Limb (tissue), 2 donors: ENCODE results near the gene NRM.
"Not testable (repeated sequence)": the region's sequence is repeated elsewhere in the genome, so short reads cannot be mapped to it uniquely, and the experiment has no call there.

Source experiments
- DNase-seq, 2 donors: peaks; one replicate each; pipeline ENCODE4 v3.0.0-alpha.2; 2016; ENCODE audit errors: extremely low spot score in 2 of 2

NRM gene

DNA sequence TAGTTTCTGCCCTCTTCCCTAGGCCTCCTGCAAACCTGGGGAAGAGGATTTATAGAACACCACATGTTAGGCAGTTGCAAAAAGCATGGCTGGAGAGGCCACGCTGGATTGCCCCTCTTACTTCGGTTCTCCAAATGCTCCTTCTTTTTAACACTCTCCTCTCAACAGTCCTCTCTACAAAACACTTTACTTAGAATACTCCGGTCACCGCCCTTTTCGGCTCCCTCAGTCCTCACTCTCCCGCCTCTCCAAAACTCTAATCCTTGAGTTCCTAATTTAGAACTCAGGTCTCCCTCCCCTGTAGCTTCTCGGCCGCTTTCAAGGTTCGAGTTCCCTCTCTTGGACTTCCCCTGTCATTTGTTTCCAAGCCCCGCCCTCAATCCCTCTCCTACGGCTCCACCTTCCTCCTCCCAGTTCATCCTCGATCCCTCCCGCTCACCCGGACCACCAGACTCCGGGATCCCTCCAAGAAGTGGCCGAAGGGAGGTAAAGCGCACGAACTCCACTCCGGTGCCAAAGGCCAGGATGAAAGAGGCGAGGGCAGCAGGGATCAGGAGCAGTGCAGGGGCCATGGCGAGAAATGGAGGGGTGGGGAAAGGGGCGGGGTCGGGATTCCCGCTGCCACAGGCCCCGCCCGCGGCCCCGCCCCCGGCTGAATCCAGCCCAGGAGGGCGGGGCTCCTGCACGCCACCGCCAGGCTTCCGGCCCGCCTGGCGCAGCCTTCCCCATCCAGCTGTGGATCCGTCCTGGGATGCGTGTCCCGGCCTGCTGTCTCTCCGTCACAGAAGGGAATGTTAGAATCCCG lies at the start of gene NRM:
Gene NRM, minus strand, starts transcription at position 582 of the 805 bp plus-strand sequence. Its CDS starts 10 bp downstream, at position 572.
- DNase-seq: peak; percentile 92 to 94

DNA sequence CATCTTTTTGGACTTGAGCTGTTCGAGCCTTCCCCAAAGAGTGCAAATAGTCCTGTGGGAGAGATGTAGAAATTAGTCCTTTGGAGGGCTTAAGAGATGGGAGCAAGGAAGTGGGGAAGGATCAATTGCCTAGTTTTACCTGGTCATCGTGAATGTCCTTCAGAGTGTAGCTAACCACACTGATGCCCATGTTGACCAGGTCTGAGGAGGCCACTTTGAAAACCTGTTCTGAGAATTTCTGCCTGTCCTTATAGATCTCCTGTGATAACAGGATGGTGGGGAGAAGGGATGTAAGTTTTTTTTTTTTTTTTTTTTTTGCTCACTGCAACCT lies 49.7 kb upstream of the NRM start:
- DNase-seq: no peak

DNA sequence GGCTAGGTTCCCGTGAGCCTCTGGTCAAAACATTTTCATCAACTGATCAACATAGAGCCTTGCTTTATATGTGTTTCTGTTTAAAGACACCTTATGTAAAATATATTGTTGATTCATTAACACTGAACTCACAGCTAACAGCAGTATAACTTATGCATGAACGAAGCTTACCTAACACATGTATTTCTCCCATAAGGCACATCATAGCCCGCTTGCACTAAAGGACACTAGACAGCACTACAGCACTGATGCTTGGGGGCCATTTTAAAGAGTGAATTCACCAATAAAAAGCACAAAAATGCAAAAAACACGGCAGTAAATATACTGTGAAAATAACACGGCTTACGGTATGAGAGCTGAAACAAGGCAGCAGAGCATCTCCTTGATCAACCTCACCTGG lies 47.7 kb upstream of the NRM start:
- no peak for DNase-seq

GRCh38 chr6:30735668-30736314 lies 45.0 kb upstream of the NRM start:
- DNase-seq: no peak

GRCh38 chr6:30732237-30732943 lies 41.6 kb upstream of the NRM start:
- DNase-seq: no peak

DNA sequence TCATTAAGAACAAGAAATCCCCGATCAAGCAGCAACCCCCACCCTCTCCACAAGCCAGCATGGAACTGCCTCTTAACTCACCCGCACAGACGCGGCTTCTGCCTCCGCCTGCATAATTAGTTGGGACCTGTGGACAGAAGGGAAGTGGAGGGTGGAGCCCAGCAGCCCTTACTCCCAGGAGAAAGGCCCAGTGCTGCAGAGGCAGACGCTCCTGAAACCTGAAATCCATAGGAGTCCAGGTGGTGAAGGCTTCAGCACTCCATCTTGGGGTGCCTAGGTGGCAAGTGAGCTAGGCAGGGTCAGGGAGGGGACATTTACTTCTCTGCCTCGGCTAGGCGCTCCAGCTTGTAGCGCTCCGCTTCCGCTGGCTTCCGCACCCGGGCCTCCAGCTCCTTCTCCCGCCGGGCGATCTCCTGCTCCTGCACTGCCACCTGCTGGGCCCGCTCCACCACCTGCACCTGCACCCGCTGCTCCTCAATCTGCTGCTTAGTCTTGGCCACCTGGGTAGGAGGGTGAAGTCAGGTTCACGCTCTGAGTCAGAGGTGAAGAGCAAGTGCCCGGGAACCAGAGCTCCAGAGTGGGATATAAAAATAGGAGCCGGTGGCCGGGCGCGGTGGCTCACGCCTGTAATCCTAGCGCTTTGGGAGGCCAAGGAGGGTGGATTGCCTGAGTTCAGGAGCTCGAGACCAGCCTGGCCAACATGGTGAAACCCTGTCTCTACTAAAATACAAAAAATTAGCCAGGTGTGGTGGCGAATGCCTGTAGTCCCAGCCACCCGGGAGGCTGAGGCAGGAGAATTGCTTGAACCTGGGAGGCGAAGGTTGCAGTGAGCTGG lies 40.0 kb upstream of the NRM start:
- DNase-seq: peak in 1 of 2 donors; percentile 76

DNA sequence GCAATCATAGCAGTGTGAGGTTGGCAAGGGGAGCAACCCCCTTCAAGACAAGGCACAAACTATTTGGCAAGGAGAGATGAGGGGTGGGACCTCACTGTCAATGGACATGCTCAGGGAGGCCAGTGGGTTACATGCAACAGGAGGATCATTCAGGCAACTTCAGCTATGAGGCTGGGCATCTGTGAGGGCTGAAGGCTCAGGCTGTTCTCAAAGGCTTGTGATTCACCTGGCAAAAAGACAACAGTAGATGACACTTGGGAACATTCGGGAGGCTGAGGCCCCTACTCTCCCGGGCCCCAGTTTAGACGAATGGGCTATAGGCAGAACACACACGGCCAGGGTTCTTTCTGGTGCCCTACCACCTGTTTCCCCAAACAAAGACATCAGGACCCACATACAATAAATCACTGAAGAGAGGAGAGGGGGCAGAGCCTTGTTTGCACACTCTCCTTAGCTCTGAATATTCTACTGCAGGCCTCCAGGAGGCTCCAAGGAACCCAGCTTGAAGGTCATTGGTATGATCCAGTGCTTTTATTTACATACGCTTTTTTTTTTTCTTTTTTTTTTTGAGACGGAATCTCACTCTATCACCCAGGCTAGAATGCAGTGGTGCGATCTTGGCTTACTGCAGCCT lies 37.3 kb upstream of the NRM start:
- no peak for DNase-seq

DNA sequence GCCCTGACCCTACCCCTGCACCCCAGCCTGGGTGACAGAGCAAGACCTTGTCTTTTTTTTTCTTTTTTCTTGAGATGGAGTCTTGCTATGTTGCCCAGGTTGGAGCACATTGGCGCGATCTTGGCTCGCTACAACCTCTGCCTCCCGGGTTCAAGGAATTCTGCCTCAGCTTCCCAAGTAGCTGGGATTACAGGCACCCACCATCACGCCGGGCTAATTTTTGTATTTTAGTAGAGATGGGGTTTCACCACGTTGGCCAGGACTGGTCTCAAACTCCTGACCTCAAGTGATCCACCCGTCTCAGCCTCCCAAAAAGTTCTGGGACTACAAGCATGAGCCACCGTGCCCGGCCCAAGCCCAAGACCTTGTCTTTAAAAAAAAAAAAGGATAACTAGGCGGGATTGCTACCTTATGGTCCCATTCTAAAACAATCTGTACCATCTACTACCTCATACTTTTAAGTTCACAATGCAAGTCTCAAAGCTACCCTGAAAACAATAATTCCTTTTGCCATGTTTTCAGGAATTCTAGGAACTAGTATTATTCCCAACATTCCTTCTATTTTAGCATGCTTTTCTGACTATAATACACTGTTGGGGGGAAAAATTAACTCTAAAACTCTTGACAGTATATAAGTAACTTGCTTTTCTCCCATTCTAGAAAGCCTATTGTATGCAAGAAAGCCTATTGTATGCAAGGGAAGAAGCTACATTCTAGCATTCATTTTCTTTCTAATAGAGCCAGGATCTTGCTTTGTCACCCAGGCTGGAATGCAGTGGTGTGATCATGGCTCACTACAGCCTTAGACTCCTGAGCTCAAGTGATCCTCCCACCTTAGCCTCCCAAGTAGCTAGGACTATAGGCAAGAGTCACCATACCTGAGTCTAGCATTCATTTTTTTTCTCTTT lies 36.0 kb upstream of the NRM start:
- no peak for DNase-seq

DNA sequence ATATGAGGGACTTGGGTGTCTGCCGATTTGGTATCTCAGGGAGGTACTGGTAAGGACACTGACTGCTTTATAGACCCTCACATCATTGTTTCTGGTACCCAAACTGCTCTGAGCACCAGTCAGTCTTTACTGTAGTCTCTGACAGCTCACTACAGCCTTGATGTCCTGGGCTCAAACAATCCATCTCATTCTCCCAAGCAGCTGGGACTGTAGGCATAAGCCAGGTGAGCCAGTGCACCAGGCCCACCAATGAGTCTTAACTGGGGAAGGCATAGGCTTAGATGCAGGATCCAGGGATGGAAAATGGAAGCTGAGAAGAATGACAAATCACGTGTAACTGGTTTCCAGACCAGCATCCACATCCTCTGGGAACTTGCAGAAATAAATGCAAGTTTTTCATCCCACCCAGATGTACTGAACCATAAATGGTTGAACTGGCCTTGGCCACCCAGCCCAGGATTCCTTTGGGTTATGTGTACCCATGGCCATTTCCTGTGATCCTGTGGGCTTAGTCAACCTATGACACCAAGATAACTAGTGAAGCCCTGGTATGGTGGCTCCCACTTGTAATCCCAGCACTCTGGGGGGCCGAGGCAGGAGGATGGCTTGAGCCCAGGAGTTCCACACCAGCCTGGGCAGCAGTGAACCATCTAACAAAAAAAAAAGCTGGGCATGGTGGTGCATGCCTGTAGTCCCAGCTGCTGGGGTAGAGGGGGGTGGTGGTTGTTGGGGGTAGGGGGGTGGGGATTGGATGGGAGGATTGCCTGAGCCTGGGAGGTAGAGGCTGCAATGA lies 35.1 kb upstream of the NRM start:
- DNase-seq: no peak

DNA sequence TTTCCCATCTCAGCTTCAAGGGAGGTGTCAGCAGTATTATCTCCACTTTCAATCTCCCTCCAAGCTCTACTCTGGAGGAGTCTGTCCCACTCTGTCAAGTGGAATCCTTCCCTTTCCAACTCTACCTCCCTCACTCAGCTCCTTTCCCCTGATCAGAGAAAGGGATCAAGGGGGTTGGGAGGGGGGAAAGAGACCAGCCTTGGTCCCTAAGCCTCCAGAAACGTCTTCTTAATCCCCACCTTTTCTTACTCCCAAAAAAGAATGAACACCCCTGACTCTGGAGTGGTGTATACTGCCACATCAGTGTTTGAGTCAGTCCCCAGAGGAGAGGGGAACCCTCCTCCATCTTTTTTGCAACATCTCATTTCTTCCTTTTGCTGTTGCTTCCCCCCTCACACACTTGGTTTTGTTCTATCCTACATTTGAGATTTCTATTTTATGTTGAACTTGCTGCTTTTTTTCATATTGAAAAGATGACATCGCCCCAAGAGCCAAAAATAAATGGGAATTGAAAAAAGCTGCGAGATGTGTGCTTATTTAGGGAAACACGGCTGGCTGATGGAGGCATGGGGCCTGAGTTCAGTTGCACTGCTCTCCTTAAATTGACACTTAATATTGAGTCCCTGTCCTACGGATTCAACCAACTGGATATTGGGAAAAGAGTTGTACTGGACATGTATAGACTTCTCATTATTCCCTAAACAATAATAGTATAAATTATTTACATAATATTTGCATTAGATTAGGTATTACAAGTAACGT lies 34.3 kb upstream of the NRM start:
- DNase-seq: no peak

DNA sequence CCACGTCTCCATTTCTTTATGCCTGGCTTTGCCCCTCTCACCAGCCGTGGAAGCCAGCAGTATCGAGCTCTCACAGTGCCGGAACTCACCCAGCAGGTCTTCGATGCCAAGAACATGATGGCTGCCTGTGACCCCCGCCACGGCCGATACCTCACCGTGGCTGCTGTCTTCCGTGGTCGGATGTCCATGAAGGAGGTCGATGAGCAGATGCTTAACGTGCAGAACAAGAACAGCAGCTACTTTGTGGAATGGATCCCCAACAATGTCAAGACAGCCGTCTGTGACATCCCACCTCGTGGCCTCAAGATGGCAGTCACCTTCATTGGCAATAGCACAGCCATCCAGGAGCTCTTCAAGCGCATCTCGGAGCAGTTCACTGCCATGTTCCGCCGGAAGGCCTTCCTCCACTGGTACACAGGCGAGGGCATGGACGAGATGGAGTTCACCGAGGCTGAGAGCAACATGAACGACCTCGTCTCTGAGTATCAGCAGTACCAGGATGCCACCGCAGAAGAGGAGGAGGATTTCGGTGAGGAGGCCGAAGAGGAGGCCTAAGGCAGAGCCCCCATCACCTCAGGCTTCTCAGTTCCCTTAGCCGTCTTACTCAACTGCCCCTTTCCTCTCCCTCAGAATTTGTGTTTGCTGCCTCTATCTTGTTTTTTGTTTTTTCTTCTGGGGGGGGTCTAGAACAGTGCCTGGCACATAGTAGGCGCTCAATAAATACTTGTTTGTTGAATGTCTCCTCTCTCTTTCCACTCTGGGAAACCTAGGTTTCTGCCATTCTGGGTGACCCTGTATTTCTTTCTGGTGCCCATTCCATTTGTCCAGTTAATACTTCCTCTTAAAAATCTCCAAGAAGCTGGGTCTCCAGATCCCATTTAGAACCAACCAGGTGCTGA lies 33.3 kb upstream of the NRM start:
- DNase-seq: not testable (repeated sequence)

DNA sequence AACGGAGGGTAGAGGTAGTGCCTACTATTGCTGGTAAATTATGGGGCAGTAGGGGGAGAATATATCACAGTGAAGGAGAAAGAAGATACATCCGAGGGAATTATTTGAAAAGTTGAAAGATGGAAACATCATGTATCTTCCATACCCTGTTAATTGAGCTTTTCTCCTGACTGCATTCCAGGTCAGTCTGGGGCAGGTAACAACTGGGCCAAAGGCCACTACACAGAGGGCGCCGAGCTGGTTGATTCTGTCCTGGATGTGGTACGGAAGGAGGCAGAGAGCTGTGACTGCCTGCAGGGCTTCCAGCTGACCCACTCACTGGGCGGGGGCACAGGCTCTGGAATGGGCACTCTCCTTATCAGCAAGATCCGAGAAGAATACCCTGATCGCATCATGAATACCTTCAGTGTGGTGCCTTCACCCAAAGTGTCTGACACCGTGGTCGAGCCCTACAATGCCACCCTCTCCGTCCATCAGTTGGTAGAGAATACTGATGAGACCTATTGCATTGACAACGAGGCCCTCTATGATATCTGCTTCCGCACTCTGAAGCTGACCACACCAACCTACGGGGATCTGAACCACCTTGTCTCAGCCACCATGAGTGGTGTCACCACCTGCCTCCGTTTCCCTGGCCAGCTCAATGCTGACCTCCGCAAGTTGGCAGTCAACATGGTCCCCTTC lies 32.5 kb upstream of the NRM start:
- DNase-seq: not testable (repeated sequence)

DNA sequence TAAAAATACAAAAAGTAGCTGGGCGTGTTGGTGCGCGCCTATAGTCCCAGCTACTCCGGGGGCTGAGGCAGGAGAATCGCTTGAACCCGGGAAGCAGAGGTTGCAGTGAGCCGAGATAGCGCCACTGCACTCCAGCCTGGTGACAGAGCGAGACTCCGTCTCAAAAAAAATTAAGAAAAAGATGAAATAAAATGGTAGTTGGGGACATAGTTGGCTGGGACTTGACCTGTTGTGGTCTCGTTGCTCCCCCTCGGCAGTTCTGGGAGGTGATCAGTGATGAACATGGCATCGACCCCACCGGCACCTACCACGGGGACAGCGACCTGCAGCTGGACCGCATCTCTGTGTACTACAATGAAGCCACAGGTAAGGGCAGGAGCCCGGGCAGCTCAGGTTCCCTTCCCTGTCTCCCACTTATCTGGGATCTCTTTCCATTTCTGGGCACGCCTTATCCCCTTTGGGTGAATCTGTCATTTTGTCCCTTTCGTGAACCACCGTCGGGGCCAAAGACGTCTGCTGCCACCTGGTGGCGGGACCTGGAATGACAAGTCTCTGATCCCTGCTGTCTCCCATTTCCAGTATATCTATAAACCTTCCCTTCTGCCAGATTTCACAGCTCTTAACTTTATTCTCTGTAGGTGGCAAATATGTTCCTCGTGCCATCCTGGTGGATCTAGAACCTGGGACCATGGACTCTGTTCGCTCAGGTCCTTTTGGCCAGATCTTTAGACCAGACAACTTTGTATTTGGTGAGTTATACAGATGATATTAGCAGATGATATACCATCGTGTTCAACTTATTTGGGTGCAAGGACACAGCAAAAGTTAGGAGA lies 31.7 kb upstream of the NRM start:
- peak; percentile 67 to 91 for DNase-seq

DNA sequence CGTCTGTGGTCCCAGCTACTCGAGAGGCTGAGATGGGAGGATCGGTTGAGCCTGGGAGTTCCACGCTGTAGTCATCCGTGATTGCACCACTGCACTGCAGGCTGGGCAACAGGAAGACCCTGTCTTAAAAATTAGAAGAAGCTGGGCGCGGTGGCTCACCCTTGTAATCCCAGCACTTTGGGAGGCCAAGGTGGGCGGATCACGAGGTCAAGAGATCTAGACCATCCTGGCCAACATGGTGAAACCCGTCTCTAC lies 31.2 kb upstream of the NRM start:
- DNase-seq: not testable (repeated sequence)

DNA sequence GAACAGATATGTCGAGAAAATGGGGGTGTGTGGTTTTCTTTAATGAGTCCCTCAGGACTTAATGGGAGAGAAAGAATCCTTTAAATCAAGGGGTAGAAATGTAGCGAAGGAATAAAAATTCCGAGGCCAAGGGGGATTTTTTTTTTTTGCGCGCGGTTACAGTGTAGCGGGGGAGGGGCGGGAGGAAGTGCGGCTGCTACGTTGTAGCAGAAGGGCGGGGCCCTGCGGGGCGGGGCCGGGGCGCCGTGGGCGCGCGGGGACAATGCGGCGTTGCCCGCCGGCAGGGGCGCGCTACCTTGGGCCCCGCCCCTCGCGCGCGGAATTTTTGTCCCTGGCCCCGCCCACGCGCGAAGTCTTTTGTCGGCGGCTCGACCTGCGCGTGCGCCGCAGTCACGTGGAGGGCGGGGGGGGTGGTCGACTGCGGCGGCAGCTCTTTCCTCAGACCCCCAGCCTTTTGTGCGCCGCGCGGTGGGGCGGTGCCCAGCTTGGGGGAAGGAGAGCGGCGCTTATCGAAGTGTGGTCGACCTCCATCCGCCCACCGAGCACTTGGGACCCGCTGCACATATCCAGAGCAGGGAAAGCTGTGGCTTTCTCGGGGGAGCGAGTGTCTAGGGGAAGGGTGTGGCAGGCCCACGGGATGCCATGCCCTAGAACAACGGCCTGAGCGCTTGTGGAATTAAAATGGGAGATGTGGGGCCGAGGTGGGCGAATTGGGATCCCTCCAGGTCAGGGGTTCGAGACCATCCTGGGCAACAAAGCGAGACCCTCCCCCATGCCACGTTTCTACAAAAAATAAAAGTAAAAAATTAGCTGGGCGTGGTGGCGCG lies 30.6 kb upstream of the NRM start:
- DNase-seq: peak; percentile 92 to 96
